Left lung (tissue), 10 donors: ENCODE data around the gene ART1. TPM values are rescaled to one million over a fixed set of nuclear protein-coding genes. Genes with fewer than 3 reads are reported as not detected.
A peak's percentile ranks its signal among the peaks of the same experiment; 100 is the strongest.

Experiments used
- ATAC-seq: fragments of 200-7000 bp; cut with Tn5 transposase; one replicate; pipeline ENCODE4 v1.9.1; 2020; ENCODE audit warnings: moderate library complexity
- DNase-seq, 4 donors: peaks; one replicate each; pipeline ENCODE4 v3.0.0-alpha.2; 2013 to 2020
- H3K27ac ChIP-seq, 2 donors: fragments of 200-600 bp; sonication (generic) in 1 of 2; one replicate each; pipeline versions ENCODE4 v1.5.0 to v1.8.0; 2020 to 2021
- H3K27me3 ChIP-seq, 2 donors: fragments of 200-600 bp; sonication (generic) in 1 of 2; one replicate each; pipeline versions ENCODE4 v1.5.0 to v1.8.0; 2020 to 2021
- H3K36me3 ChIP-seq, 2 donors: fragments of 200-600 bp; sonication (generic) in 1 of 2; one replicate each; pipeline versions ENCODE4 v1.5.0 to v1.8.0; 2020 to 2021
- H3K4me1 ChIP-seq, 2 donors: fragments of 200-600 bp; one replicate each; pipeline ENCODE4 v1.8.0; 2021
- H3K4me3 ChIP-seq, 2 donors: fragments of 200-600 bp; sonication (generic) in 1 of 2; one replicate each; pipeline versions ENCODE4 v1.5.0 to v1.8.0; 2020 to 2021; ENCODE audit warnings: mild to moderate bottlenecking in 1 of 2
- H3K9me3 ChIP-seq, 2 donors: fragments of 200-600 bp; sonication (generic) in 1 of 2; one replicate each; pipeline versions ENCODE4 v1.5.0 to v1.8.0; 2020 to 2021
- intact Hi-C, 2 donors: fragments of 100-400 bp; cut with DNase I; formaldehyde crosslinking; loops; one replicate each; pipeline versions ENCODE4 v1.11.2 to v1.14.2; 2022
- polyA plus RNA-seq, 6 donors: library from polyadenylated mRNA; unstranded; fragments of 120-200 nt; gene quantifications; one replicate each; pipeline ENCODE4 v1.2.1, GENCODE V29; 2013; ENCODE audit not compliant: insufficient read length in 6 of 6
- total RNA-seq, 2 donors: library from RNA; stranded (reverse); fragmentation: NEBNext Ultra II Directional; extraction: Animal tissue kit (Norgen Biotek cat#: 25700); gene quantifications; one replicate each; pipeline ENCODE4 v1.2.1, GENCODE V29; 2021
- TF ChIP-seq, protein P1 (sequence below), 2 donors: fragments of 200-600 bp; sonication (generic) in 1 of 2; IDR thresholded peaks; one replicate each; pipeline versions ENCODE4 v1.5.0 to v1.8.0; 2021; ENCODE audit warnings: antibody characterized with exemption in 2 of 2
- donor health status: DM: no; HTN: yes; CAD: no.
- donor health status: DM: no; HTN: no; CAD: no.

The ART1 gene
- total and polyA plus RNA-seq, 8 donors, result 0.13 to 0.55 (median 0.32) TPM; not detected in 4

DNA sequence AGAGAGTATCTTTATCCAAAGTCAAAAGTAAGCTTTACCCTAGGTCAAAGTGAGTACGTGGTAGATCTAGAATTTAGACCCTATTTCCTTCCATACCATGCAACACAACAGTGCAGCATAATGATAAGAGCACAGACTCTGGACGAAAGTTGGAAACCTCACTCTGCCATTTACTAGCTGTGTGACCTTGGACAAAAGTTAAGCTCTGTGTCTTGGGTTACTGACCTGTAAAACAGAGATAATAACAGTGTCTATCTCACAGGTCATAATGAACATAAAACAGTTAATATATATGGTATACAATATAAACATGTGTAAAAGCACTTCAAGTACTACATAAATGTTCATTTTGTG is 39.9 kb downstream of the ART1 start:
- no peak for ATAC-seq
- no peak overlapping the region for H3K4me3 ChIP-seq
- TF ChIP-seq, protein P1, sequence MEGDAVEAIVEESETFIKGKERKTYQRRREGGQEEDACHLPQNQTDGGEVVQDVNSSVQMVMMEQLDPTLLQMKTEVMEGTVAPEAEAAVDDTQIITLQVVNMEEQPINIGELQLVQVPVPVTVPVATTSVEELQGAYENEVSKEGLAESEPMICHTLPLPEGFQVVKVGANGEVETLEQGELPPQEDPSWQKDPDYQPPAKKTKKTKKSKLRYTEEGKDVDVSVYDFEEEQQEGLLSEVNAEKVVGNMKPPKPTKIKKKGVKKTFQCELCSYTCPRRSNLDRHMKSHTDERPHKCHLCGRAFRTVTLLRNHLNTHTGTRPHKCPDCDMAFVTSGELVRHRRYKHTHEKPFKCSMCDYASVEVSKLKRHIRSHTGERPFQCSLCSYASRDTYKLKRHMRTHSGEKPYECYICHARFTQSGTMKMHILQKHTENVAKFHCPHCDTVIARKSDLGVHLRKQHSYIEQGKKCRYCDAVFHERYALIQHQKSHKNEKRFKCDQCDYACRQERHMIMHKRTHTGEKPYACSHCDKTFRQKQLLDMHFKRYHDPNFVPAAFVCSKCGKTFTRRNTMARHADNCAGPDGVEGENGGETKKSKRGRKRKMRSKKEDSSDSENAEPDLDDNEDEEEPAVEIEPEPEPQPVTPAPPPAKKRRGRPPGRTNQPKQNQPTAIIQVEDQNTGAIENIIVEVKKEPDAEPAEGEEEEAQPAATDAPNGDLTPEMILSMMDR (IDR thresholded peaks at IDR 0.05), result no peak
- peaks cover 6 to 100% of the 10 kb centered on the region in 2 donors for H3K36me3 ChIP-seq
- no peaks in the 10 kb centered on the region for H3K27me3 ChIP-seq
- intact Hi-C loops, result no loop called here
- no peak overlapping the region for H3K27ac ChIP-seq
- no peak for DNase-seq
- H3K9me3 ChIP-seq, result no peaks in the 10 kb centered on the region
- H3K4me1 ChIP-seq, result no peaks in the 10 kb centered on the region

DNA sequence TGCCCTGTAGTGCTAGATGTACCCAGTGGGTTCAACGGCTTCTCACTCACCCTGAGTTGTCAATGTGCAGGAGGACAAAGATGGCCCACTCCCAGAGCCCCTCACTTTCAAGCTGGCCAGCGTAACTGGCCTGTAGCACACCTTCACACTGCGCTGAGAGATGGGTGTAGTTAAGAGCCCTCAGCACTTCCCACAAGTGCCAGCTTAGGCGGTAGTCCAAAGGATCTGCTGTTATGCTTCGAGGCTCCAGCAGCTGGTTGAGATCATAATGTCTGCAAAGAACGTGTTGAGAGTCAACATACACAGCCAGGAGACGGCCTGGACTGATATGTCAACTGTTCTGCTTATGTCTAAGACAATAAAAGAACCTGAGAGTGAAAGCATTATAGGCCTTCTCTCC is 41.0 kb downstream of the ART1 start:
- Histone ChIP-seq H3K27me3 (no peaks in the 10 kb centered on the region), H3K9me3 (no peaks in the 10 kb centered on the region), H3K27ac (no peak overlapping the region), H3K36me3 (peaks cover 6 to 100% of the 10 kb centered on the region in 2 donors), H3K4me1 (no peaks in the 10 kb centered on the region), H3K4me3 (no peak overlapping the region)
- DNase-seq, result peak in 3 of 4 donors; percentile 7 to 66 (median 38)
- peak; percentile 94 for ATAC-seq
- intact Hi-C loops, result no loop called here
- TF ChIP-seq, protein P1 (IDR thresholded peaks at IDR 0.05), result no peak

DNA sequence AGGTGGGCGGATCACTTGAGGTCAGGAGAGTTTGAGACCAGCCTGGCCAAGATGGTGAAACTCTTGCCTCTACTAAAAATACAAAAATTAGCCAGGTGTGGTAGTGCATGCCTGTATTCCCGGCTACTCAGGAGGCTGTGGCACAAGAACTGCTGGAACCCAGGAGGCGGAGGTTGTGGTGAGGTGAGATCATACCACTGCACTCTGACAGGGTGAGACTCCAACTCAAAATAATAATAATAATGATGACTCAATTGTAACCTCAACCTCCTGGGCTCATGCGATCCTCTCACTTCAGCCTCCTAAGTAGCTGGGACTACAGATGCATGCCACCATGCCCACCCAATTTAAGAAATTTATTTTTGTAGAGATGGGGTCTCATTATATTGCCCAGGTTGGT is 41.8 kb downstream of the ART1 start:
- TF ChIP-seq, protein P1 (IDR thresholded peaks at IDR 0.05), result no peak
- H3K4me1 ChIP-seq, result no peaks in the 10 kb centered on the region
- H3K36me3 ChIP-seq, result peaks cover 6 to 100% of the 10 kb centered on the region in 2 donors
- no peak overlapping the region for H3K27ac ChIP-seq
- H3K9me3 ChIP-seq, result no peaks in the 10 kb centered on the region
- DNase-seq, result no peak
- intact Hi-C loops, result no loop called here
- no peak for ATAC-seq
- no peaks in the 10 kb centered on the region for H3K27me3 ChIP-seq
- H3K4me3 ChIP-seq, result no peak overlapping the region

DNA sequence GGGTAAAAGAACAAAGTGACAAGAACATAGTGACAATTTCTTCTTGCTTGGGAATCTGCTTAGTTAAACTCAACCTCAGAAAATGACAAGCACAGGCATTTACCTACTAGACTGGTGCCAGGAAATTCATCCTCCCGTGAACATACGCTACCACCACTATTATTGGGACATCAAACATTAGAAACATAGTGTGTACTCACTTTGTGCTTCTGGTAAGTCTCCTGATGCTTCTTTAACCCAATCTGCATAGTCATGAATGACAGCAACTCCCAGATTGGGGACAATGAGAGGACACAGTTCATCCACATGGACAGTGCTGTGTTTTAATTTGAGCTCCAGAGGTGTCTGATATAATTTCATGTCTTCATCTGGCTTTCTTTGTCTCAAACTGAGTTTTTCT is 55.5 kb downstream of the ART1 start:
- Histone ChIP-seq H3K27me3 (no peaks in the 10 kb centered on the region), H3K4me1 (no peaks in the 10 kb centered on the region), H3K36me3 (peaks cover 0 to 98% of the 10 kb centered on the region in 2 donors), H3K4me3 (no peak overlapping the region), H3K9me3 (no peaks in the 10 kb centered on the region), H3K27ac (no peak overlapping the region)
- DNase-seq, result no peak
- intact Hi-C loops, result no loop called here
- TF ChIP-seq, protein P1 (IDR thresholded peaks at IDR 0.05), result no peak
- ATAC-seq, result no peak

DNA sequence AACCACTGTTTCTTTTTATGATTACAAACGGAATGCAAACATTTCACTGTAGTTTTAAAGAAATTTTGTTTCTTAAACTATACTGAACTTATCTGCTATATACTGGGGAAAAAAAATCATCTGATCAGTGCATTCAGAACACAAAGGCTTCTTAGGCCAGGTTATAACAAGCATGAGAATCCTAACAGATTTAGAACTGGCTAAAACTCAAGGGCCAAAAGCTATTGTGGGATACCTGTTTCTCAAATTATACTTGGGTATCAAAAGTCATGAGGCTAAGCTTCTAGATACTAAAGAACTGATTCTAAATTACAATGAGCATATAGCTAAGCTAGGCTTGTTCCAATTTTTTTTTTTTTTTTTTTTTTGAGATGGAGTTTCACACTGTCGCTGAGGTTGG is 56.0 kb downstream of the ART1 start:
- no peak overlapping the region for H3K4me3 ChIP-seq
- no peaks in the 10 kb centered on the region for H3K27me3 ChIP-seq
- TF ChIP-seq, protein P1 (IDR thresholded peaks at IDR 0.05), result no peak
- ATAC-seq, result no peak
- H3K27ac ChIP-seq, result no peak overlapping the region
- no peak for DNase-seq
- H3K36me3 ChIP-seq, result peaks cover 0 to 98% of the 10 kb centered on the region in 2 donors
- no peaks in the 10 kb centered on the region for H3K9me3 ChIP-seq
- intact Hi-C loops, result no loop called here
- no peaks in the 10 kb centered on the region for H3K4me1 ChIP-seq
